ENCODE results near the gene IGBP1. TPM values are rescaled to one million over a fixed set of nuclear protein-coding genes. Genes with fewer than 3 reads are reported as not detected.

The IGBP1 gene
- total RNA-seq, 1 experiment from 2014 or later: 35.2 TPM

GRCh38 chrX:70174754-70175153 lies 41.5 kb downstream of the IGBP1 start:
- CTCF ChIA-PET: no interaction called here
- H3K4me3 ChIP-seq (ENCODE audit: low read depth, low read length, poor library complexity, severe bottlenecking): no peak overlapping the region
- BruUV-seq (replicated peaks): no TSS peak

DNA sequence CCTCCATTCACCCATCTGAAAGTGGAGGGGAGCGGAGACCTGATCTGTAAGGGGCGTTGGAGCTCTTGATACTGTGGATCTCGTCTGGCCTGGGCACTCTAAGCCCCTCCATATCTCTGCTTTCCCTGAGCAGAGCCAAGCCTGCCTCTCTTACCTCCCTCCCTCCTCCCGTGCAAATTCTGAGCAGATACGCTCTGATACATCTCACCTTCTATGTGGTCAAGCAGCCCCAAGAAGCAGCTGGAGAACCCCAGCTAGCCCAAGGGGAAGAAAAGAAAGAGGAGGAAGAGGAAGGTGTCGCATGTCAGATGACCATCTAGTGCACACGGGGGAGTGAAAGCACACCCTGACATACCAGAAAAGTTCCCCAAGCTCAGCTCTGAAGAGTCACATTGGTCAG lies 42.1 kb downstream of the IGBP1 start:
- no peaks in the 10 kb centered on the region for H3K36me3 ChIP-seq (ENCODE audit: insufficient read depth, low read length, poor library complexity, severe bottlenecking)
- intact Hi-C loops (cut with micrococcal nuclease; ENCODE audit: unreplicated experiment): no loop called here
- H3K27ac ChIP-seq (ENCODE audit: low read depth, low read length, poor library complexity, severe bottlenecking): no peak overlapping the region
- DNase-seq (ENCODE audit: low spot score): no peak
- POLR2A ChIA-PET (ENCODE audit: low non-redundant PET): no interaction called here
- no peaks in the 10 kb centered on the region for H3K27me3 ChIP-seq (replicated peaks; ENCODE audit: insufficient read depth, low read depth, low read length, poor library complexity)
- BruUV-seq (replicated peaks): no TSS peak
- CTCF ChIA-PET: no interaction called here
- TF ChIP-seq EZH2 (IDR thresholded peaks at IDR 0.05; ENCODE audit: borderline replicate concordance, low read depth, low read length, poor library complexity, severe bottlenecking) (no peak), CTCF (conservative IDR thresholded peaks at IDR 0.05; ENCODE audit: low read depth, low read length) (no peak)
- H3K4me1 ChIP-seq (ENCODE audit: insufficient read depth, low read length, poor library complexity, severe bottlenecking): no peaks in the 10 kb centered on the region
- H3K9me3 ChIP-seq (ENCODE audit: low read depth, low read length, poor library complexity, severe bottlenecking): no peaks in the 10 kb centered on the region
- no peak overlapping the region for H3K4me3 ChIP-seq (ENCODE audit: low read depth, low read length, poor library complexity, severe bottlenecking)

More at GRCh38 chrX:70174754-70175153, 41.5 kb downstream of the IGBP1 start:
- H3K27ac ChIP-seq (ENCODE audit: low read depth, low read length, poor library complexity, severe bottlenecking): no peak overlapping the region
- TF ChIP-seq CTCF (conservative IDR thresholded peaks at IDR 0.05; ENCODE audit: low read depth, low read length): no peak
- TF ChIP-seq EZH2 (IDR thresholded peaks at IDR 0.05; ENCODE audit: borderline replicate concordance, low read depth, low read length, poor library complexity, severe bottlenecking): no peak
- no peaks in the 10 kb centered on the region for H3K9me3 ChIP-seq (ENCODE audit: low read depth, low read length, poor library complexity, severe bottlenecking)
- H3K36me3 ChIP-seq (ENCODE audit: insufficient read depth, low read length, poor library complexity, severe bottlenecking): no peaks in the 10 kb centered on the region
- POLR2A ChIA-PET (ENCODE audit: low non-redundant PET): no interaction called here
- no peaks in the 10 kb centered on the region for H3K4me1 ChIP-seq (ENCODE audit: insufficient read depth, low read length, poor library complexity, severe bottlenecking)
- no peak for DNase-seq (ENCODE audit: low spot score)
- no peaks in the 10 kb centered on the region for H3K27me3 ChIP-seq (replicated peaks; ENCODE audit: insufficient read depth, low read depth, low read length, poor library complexity)
- intact Hi-C loops (cut with micrococcal nuclease; ENCODE audit: unreplicated experiment): no loop called here

DNA sequence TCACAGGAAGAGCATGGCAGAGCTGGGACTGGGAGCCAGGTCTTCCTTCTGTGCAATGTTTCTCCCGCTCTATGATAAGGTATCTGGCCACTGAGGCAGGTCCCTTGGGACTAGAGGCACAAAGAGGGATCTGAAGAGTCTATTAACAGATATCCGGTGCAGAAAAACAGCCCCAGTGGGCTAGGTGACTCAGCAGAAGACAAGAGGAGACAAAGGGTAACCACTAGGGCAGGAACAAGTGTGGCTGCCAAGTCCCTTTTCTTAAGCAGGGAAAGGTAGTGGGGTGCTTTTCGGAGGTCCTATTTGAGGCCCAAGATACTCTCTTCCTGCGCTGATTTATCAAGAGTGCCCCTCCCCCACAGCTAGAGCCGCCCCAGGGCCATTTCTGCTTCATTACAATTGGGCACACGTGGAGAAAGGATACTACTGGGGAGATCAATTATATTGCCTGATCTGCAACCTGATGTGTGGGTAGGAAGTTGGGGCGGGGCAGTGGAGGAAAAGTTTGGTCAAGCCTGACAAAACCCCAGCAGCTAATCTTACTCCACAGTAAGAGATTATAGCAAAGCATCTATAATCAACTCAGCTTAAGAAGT lies 43.8 kb downstream of the IGBP1 start, which contains the start of gene DGAT2L6:
DGAT2L6 (plus strand) TSS at position 546 of the 596 bp plus-strand sequence. CDS start 100 bp downstream, outside the sequence.
- TF ChIP-seq EZH2 (IDR thresholded peaks at IDR 0.05; ENCODE audit: borderline replicate concordance, low read depth, low read length, poor library complexity, severe bottlenecking) (no peak), CTCF (conservative IDR thresholded peaks at IDR 0.05; ENCODE audit: low read depth, low read length) (no peak)
- Histone ChIP-seq H3K9me3 (ENCODE audit: low read depth, low read length, poor library complexity, severe bottlenecking) (no peaks in the 10 kb centered on the region), H3K4me3 (ENCODE audit: low read depth, low read length, poor library complexity, severe bottlenecking) (no peak within 1 kb of the TSS), H3K27ac (ENCODE audit: low read depth, low read length, poor library complexity, severe bottlenecking) (peak within 1 kb of the TSS; percentile 46), H3K36me3 (ENCODE audit: insufficient read depth, low read length, poor library complexity, severe bottlenecking) (no peaks in the 10 kb centered on the region), H3K27me3 (replicated peaks; ENCODE audit: insufficient read depth, low read depth, low read length, poor library complexity) (no peaks in the 10 kb centered on the region), H3K4me1 (ENCODE audit: insufficient read depth, low read length, poor library complexity, severe bottlenecking) (no peaks in the 10 kb centered on the region)
- ChIA-PET CTCF (no interaction called here), POLR2A (ENCODE audit: low non-redundant PET) (no interaction called here)
- DNase-seq (ENCODE audit: low spot score): peak; percentile 58
- intact Hi-C loops (cut with micrococcal nuclease; ENCODE audit: unreplicated experiment): no loop called here
- no TSS peak for BruUV-seq (replicated peaks)
